HG02759 (cell line): Measurements from ENCODE around the gene BIN2.
A peak's percentile ranks its signal among the peaks of the same experiment; 100 is the strongest.
"Not testable (repeated sequence)": the region's sequence is repeated elsewhere in the genome, so short reads cannot be mapped to it uniquely, and the experiment has no call there.

Experiments
- ATAC-seq: cut with Tn5 transposase; IDR thresholded peaks from one replicate; pipeline ENCODE4 v1.9.1; 2021; ENCODE audit warnings: mild to moderate bottlenecking, moderate library complexity; ENCODE audit not compliant: unreplicated experiment

Gene BIN2

DNA sequence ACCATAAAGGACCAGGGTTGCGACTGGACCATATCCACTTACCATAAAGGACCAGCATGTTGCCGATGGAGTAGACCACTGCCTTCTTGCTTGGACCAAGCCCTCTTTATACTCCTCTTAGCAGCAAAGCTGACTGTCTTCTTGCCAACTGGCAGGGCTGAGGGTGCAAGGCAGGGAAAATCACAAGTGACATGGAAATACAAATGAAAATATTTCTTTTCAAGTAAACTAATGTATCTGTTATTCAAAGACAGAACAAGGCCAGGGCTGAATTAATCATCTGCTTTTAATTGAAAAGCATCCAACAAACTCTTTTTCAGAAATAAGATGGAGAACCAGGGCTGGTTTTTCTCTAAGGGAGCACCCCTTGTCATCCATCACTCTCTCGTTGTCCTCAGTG, 22.6 kb upstream of the BIN2 start, which contains the start of gene CELA1:
Gene CELA1, minus strand, starts transcription at position 99 of the 400 bp plus-strand sequence. Its CDS starts 41 bp downstream, at position 58.
- ATAC-seq, result no peak

DNA sequence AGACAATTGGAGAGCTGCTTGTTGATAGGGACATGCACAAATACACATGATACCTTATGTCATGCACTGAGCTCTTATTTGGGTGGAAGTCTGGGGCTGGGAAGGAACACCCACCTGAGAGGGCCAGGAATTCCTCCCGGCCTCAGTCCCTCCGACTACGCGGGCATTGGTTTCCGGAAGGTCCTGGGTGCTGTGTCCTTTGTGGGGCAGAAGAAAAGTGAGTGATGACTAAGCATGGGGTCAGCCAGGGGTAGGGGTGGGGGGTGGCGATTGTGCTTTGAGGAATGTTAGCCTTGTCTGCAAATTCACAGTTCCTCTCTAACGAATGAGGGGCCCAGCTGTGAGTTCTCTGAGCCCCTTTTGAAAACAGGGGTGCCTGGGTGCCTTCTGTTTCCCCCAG, 21.7 kb upstream of the BIN2 start:
- no peak for ATAC-seq

DNA sequence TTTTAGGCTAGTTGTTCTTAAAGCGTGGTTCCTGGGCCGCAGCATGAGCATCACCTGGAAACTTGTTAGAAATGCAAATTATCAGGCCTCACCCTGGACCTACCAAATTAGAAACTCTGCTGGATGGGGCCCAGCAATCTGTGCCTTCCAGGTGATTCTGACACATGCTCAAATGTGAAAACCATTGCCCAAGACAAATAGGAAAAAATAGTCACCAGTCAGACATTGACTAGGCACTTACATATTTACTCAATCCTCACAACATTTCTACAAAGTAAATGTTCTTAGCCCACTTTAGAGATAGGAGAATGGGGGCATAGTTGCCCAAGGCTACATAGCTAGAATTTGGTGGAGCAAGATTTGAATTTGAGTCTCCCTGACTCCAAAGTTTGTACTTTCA, 19.2 kb upstream of the BIN2 start:
- ATAC-seq, result no peak

DNA sequence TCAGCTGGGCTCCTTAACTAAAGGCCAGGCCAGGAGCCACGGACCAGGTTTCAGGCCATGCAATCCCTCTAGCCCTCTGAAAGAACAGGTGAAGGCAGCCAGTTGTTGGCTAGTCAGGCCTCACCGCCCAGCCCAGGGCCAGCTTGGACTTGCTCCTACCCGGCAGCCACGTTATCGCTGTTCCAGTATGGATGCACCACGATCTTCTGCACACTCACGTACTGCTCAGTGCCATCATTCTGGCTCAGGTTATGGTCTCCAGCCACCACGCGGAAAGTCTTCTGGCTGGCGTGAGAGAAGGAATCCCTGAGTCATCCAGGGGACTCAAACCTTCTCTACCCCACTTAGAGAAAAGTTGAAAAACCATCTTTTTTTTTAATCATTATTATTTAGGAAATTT, 18.4 kb upstream of the BIN2 start:
- ATAC-seq, result no peak

DNA sequence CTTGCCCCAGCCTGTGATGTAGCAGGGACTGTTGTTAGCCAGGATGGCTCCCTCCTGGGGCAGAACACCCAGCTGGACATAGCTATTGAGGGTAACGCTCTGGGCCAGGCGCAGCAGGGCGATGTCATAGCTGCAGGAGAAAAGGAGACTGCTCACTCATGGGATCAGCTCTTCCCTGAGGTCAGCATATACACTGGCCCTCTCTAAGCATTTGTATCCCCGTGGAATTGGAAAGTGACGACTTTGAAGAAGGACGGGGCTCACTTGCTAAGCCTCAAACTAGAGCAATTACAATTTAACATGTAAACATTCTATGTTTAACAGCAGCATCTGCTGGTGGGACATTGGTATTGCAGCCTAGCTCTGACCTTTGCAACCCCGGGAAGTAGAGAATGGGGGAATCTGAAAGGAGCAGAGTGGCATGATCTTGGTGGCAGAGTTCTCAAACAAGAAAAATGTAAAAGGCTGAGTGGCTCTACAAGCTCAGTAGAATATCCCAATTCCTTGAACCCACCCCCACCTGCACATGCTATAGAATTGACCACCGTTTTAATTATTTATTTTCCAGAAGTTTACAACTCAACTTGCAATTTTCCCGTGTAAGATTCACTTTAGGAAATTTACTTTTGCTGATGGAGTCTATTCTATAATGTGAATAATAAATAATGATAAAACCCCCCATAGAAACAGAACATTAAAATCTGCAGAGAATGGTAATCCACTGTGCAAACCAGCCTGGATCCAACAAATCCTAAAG, 17.5 kb upstream of the BIN2 start:
- ATAC-seq, result peak; percentile 44

DNA sequence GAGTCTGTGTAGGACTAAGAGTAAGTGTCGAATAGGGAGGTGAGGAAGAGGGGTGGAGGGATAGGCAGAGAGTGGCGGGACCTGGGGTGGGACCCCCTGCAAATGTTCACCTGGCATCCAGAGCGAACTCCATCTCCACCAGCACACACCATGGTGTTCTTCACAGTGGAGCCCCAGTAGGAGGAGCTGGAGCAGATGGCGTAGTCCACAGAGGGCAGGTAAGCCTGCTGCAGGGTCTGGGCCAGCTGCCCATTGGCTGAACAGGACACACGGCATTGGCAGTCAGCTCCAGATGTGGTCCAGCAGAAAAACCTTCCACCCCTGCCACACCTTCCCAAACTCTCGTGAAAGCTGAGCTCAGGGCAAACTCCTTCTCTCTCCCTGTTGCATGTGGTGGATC, 15.8 kb upstream of the BIN2 start:
- no peak for ATAC-seq

DNA sequence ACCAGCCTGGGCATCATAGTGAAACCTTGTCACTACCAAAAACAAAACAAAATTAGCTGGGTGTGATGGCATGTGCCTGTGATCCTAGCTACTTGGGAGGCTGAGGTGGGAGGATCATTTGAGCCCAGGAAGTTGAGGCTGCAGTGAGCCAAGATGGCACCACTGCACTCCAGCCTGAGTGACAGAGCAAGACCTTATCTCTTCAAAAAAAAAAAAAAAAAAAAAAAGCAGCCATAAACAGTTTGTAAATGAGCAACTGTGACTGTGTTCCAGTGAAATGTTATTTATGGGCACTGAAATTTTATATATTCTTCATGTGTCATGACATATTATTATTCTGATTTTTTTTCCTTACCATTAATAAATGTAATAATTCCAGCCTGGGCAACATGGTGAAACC, 13.4 kb upstream of the BIN2 start:
- ATAC-seq, result not testable (repeated sequence)

DNA sequence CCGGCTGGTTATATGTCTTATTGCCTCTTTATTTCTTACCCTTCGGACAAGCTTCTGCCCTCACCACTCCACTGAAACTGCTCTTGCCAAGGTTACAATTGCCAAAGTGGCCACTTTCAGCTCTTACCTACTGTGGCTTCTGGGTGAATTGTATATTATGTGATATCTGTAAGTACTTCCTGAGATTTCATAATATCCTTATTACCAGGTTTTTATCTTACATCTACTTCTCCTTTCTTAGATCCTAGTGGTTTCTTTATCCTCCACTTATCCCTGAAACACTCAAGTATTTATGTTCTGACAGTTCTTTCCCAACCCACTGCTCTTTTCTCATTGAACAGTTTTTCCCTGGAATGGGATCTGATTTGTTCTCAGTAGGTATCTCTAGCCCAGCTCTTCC, 12.0 kb upstream of the BIN2 start:
- no peak for ATAC-seq

DNA sequence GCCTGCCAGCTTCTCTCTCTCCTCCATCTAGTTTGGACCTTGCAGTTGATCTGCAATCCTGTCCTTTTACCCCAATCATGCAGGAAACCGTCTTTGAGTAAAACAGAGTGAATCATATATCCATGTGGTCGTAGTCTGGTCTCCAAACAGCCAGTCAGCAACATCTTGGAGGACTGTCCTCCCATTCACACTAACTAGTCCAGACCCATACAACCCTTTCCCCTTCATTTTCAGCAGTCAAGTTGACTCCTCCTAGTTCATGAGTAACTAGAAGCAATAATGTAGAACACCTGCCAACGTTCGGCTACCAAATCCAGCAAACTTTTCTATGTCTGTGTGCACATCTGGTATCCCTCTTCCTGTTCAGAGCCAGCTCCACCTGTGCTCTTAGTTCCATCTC, 10.8 kb upstream of the BIN2 start:
- no peak for ATAC-seq

DNA sequence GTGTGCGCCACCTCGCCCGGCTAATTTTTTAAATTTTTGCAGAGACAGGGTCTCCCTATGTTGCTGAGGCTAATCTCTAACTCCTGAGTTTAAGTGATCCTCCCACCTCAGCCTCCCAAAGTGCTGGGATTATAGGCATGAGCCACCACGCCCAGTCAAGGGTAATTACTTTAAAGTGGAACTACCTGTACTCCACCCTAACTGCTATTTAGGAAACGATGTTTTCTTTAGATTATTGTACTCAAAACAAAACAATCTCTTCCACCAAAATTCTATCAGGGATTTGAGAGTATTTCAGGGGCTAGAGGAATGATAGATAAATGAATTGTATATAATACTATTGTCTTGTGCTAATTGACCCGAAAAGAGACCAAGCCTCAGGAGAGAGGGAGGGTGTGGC, 9.6 kb upstream of the BIN2 start:
- no peak for ATAC-seq

DNA sequence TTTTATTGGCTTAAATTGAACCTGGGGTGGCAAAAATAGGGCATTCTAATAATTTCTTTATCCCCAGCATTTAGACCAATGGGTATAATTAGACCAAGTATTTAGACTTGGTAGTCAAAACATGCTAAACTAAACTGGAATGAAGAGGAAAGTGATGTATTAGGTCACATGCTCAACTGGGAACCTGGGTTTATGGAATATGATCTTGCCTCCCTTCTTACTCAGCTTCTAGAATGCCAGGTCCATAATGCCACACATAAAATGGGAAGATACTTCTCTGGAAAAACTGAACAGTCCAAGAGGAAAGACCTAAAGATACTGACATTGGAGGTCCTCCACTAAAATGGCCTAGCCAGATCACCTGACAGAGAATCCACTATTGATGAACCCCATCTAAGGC, 6.2 kb upstream of the BIN2 start:
- no peak for ATAC-seq

DNA sequence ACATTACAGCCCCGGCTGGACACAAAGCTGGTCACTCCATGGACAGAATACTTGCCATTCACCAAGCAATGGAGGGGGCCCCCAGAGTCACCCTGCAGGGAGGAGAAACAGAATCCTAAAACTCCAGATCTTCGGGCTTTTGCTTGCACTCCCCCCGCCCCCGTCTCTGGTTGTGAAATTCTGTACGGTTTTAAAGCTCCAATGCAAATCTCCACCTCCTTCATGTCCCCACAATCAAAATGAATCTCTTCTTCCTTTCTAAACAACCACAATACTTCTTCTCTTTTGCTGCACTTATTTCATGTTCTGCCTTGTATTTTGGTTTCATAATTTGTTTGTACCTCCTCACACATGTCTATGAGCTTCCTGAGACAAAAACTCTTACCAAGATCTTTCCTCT, 5.8 kb upstream of the BIN2 start:
- ATAC-seq, result no peak

DNA sequence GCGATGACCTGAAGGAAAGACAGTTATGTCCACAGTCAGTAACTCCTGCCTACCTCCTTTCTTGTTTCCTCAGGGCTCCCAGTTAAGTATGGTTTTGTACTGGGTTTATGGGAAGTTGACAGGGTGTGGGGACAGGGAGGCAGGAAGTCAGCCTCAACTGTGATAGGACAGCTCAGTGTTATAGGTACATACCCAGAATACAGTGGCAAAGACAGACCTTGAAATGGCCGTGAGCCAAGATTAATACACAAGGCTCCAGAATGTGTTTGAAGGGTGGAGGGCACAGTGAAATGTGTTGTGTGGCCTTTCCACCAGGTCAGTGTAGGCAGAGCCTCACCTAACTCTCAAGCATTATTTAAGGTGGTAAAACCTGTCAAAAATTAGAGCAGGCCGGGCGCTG, 4.6 kb upstream of the BIN2 start:
- no peak for ATAC-seq

DNA sequence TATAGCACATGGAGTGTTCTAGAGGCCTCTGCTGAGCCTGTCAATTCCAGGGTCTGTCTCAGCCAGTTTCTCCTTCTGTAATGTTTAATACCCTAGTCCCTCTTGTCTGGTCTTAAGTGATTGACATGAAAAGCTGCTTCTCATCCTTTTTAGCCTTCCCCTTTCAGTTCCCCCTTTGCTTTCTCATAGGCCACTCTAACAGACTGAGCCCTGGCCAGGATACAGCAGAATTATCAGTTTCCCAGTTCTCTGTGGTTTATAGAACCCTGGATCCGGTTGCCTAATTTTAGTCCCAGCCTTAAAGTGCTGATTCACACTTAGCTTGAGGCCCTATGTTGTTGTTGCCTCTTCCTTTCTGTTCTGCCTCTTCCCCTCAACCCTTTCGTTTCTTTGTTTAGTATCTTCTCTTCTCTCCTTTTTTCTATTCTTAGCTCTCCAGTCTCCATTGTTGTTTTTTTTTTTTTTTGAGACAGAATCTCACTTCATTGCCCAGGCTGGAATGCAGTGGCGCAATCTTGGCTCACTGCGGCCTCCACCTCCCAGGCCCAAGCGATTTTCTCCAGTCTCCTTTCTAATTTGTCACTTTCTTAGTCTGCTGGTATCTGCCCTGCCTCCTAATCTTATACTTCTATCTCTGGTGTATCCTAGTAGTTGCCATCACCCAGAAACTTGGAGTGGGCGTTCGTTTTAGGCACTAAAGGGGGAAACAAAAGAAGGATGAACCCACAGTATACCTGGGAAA, 2.9 kb upstream of the BIN2 start:
- ATAC-seq, result no peak

DNA sequence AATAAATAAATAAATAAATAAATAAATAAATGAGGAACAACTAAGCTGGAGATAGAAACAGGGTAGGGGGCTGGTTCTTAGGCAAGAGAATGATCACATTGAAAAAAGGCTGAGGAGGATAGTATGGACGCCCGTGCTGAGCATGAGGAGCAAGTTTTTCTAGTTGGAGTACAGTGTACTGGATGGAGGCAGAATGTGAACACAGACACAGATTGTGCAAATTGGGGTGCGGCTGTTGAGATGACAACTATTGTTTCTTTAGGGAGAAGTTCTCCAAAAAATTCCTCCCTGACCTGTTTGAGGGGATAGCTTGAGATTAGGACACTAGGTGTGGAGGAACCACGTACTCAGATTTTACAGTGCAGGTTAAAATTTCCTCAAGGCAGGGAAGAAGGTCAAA, 979 bp upstream of the BIN2 start:
- no peak for ATAC-seq

DNA sequence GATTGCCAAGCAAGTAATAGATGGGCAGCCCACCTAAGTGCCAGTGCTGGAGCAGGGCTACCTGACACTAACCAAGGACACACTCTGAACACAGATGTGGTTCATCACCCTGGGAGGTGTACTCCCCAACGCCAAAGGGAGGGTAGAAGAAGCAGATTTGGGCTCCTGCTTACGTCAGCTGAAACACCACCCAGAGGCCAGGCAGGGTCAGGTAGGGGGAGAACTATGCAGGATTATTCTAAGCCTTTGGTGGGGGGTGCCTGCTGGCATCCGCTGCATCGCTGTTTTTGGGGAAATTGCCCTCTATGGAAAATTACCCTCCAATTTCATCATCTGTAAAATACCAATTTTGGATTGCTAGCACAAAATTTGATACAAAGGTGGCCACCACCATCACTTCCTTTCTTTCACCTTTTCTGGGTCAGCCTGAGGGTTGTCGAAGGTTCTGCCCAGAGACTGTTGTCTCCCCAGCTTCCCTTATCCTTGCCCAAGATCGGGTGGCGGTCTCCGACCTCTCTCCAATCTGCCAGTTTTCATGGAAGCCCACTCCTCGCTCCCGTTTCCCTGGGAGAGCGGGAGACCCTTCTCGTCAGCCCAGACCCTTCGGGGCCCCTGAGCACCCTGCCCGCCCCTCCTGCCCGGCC, 535 bp downstream of the BIN2 start:
- ATAC-seq, result peak; percentile 8

DNA sequence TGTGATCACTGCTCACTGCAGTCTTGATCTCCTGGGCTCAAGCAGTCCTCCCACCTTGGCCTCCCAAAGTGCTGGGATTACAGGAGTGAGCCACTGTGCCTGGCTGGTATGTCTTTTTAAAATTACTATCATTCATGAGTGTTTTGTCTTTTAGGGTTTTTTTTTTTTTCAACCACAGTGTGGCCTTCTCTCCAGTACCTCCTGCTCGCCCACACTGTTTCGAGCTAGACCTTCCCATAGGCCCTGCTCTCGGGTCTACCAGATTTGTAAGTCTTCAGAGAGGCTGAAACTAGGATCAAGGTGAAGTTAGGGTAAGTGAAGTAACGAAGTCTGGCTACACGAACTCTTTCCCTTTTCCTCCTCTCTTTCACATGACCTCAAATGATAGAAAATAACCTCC, 1.5 kb downstream of the BIN2 start:
- ATAC-seq, result no peak

DNA sequence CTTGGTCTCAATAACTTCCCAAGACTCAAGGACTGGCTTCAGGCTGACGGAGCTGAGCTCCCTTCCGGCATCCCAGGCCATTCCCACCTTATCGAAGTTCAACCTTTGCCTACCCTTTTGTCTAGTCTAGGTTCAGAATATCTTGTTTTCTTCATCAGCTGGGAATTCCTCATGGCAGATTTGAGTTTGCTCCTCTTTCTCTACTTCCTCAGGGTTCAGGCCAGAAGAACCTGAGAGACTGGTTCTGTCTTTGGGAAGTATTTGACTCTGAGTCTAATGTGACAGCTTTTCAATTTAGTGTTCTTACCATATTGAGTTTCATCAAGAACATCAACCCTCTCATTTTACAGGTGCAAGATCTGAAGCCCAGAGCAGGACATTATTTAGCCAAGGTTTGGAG, 2.1 kb downstream of the BIN2 start:
- ATAC-seq, result no peak

DNA sequence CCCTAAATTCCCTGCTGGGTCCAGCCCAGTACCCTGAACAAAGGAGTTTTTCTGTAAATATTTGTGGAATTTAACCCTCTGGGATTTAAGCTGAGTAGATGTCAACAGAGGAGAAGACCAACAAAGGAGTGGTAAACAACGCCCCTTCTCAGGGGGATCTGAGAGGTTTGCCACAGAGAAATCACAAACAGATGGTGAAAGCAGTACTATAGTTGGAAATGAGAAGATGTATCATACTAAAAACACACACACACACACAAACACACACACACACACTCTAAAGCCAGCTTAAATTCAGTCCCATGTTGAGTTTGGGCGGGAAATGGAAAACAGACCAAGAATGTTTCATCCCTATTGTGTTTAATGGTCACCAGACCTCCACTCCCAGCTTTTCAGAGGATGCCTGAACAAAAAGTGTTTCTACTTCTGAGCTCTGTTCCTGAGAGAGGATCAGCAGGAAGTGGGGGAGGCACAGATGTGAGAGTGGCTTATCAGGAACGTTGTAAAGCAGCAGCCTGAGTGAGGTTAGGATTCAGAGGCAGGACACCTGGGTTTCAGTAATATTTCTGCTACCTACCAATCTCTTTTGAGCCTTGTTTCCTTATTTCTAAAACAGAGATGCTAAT, 3.2 kb downstream of the BIN2 start:
- ATAC-seq, result no peak

DNA sequence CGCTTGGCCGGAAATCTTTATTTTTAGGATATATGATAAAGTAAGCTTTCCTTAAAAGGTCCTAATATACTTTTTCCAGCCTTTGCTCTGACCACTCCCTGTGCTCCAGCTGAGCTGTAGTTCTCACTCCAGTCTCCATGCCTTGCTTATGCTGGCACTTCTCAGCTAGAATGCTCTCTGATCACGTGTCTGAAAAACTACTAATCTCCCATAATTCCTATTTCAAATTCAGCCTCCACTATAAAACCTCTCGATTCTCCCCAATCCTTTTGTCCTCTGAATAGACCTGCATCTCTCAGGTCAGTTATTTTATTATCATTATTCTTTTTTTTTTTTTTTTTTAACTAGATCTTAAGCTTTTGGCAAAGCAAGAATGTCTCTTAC, 3.7 kb downstream of the BIN2 start:
- ATAC-seq, result no peak

DNA sequence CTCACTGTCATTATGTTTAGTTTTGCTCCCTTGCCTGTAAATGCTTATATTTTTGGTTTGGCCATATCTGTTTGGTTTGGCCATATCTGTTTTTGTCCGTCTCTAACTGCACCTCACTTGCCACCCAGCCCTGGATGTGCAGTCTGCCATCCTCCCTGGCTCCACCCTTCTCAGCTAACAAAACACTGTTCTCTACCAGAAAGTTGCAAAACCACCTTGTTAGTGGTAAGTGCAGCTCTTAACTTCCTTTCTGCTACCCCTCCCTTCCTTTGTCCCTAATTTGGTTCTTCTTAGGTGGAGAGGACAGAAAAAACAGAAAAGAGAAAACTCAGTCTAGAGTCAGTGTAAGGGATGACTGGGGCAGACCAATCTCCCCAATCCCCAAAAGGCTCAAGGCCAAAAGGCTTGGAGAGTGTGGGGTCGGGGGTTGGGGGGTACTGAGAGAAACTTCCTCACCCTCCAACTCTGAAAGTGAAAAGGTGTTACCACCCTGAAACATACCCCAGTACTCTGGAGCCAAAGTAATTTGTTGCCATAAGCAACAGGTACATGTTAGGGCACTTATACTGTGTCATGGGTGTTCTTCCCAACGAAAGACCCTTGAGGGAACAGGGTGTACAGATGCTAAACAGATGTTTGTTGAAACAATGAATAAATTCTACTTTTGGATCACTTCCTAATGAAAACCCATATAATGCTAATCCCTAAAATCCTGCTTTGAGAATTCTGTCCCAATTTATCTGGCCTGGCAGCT, 5.0 kb downstream of the BIN2 start:
- no peak for ATAC-seq
